Effector memory CD4-positive, alpha-beta T cell (primary cell): Measurements from ENCODE around the gene AEN.

Source experiments
- DNase-seq, 3 donors: peaks; one replicate each; pipeline ENCODE4 v3.0.0-alpha.2; 2020
- H3K27ac ChIP-seq: 2 replicates; pipeline ENCODE4 v1.7.0; 2013; ENCODE audit warnings: mild to moderate bottlenecking, low read length, moderate library complexity; ENCODE audit not compliant: insufficient read depth, poor library complexity, severe bottlenecking
- H3K27me3 ChIP-seq: replicated peaks from 2 replicates; pipeline ENCODE4 v1.7.0; 2013; ENCODE audit warnings: mild to moderate bottlenecking, low read length; ENCODE audit not compliant: insufficient read depth, control insufficient read depth, poor library complexity, severe bottlenecking
- H3K36me3 ChIP-seq: 2 replicates; pipeline ENCODE4 v1.7.0; 2013; ENCODE audit warnings: mild to moderate bottlenecking, low read length, moderate library complexity; ENCODE audit not compliant: control insufficient read depth, insufficient read depth
- H3K4me1 ChIP-seq: 2 replicates; pipeline ENCODE4 v1.7.0; 2013; ENCODE audit warnings: low read length, mild to moderate bottlenecking; ENCODE audit not compliant: control insufficient read depth, insufficient read depth, poor library complexity, severe bottlenecking
- H3K4me3 ChIP-seq: 2 replicates; pipeline ENCODE4 v1.7.0; 2013; ENCODE audit warnings: low read length, low read depth, mild to moderate bottlenecking; ENCODE audit not compliant: insufficient read depth, poor library complexity, severe bottlenecking
- H3K9me3 ChIP-seq: 2 replicates; pipeline ENCODE4 v1.7.0; 2013; ENCODE audit warnings: mild to moderate bottlenecking, low read length, moderate library complexity; ENCODE audit not compliant: control insufficient read depth

Gene AEN

GRCh38 chr15:88612186-88612796 lies 8.8 kb upstream of the AEN start:
- Histone ChIP-seq H3K27me3 (peaks cover 10% of the 10 kb centered on the region), H3K4me3 (no peak overlapping the region), H3K4me1 (no peaks in the 10 kb centered on the region), H3K27ac (no peak overlapping the region), H3K9me3 (no peaks in the 10 kb centered on the region), H3K36me3 (no peaks in the 10 kb centered on the region)
- DNase-seq: no peak

GRCh38 chr15:88613074-88613944 lies 7.8 kb upstream of the AEN start:
- Histone ChIP-seq H3K27ac (no peak overlapping the region), H3K27me3 (peaks cover 4% of the 10 kb centered on the region), H3K9me3 (no peaks in the 10 kb centered on the region), H3K36me3 (no peaks in the 10 kb centered on the region), H3K4me1 (no peaks in the 10 kb centered on the region), H3K4me3 (no peak overlapping the region)
- no peak for DNase-seq

GRCh38 chr15:88615303-88616107 lies 5.6 kb upstream of the AEN start:
- no peak overlapping the region for H3K4me3 ChIP-seq
- H3K27me3 ChIP-seq: peaks cover 1% of the 10 kb centered on the region
- H3K36me3 ChIP-seq: no peaks in the 10 kb centered on the region
- DNase-seq: no peak
- H3K4me1 ChIP-seq: no peaks in the 10 kb centered on the region
- no peaks in the 10 kb centered on the region for H3K9me3 ChIP-seq
- no peak overlapping the region for H3K27ac ChIP-seq

GRCh38 chr15:88616240-88616639 lies 4.9 kb upstream of the AEN start:
- H3K36me3 ChIP-seq: no peaks in the 10 kb centered on the region
- H3K27ac ChIP-seq: no peak overlapping the region
- no peak for DNase-seq
- H3K9me3 ChIP-seq: no peaks in the 10 kb centered on the region
- H3K27me3 ChIP-seq: no peaks in the 10 kb centered on the region
- H3K4me3 ChIP-seq: no peak overlapping the region
- no peaks in the 10 kb centered on the region for H3K4me1 ChIP-seq

GRCh38 chr15:88617031-88617722 lies 4.0 kb upstream of the AEN start:
- Histone ChIP-seq H3K9me3 (no peaks in the 10 kb centered on the region), H3K4me3 (no peak overlapping the region), H3K36me3 (no peaks in the 10 kb centered on the region), H3K27me3 (no peaks in the 10 kb centered on the region), H3K4me1 (peaks cover 5% of the 10 kb centered on the region), H3K27ac (no peak overlapping the region)
- no peak for DNase-seq

GRCh38 chr15:88617790-88618189 lies 3.4 kb upstream of the AEN start:
- H3K4me1 ChIP-seq: peaks cover 7% of the 10 kb centered on the region
- H3K4me3 ChIP-seq: no peak overlapping the region
- no peak overlapping the region for H3K27ac ChIP-seq
- H3K9me3 ChIP-seq: no peaks in the 10 kb centered on the region
- no peaks in the 10 kb centered on the region for H3K27me3 ChIP-seq
- no peaks in the 10 kb centered on the region for H3K36me3 ChIP-seq
- DNase-seq: no peak

GRCh38 chr15:88618686-88619085 lies 2.5 kb upstream of the AEN start:
- H3K9me3 ChIP-seq: no peaks in the 10 kb centered on the region
- H3K4me3 ChIP-seq: no peak overlapping the region
- DNase-seq: no peak
- no peak overlapping the region for H3K27ac ChIP-seq
- H3K36me3 ChIP-seq: no peaks in the 10 kb centered on the region
- H3K4me1 ChIP-seq: peaks cover 16% of the 10 kb centered on the region
- no peaks in the 10 kb centered on the region for H3K27me3 ChIP-seq

GRCh38 chr15:88619796-88620195 lies 1.3 kb upstream of the AEN start:
- H3K36me3 ChIP-seq: no peaks in the 10 kb centered on the region
- H3K9me3 ChIP-seq: no peaks in the 10 kb centered on the region
- no peak for DNase-seq
- H3K4me3 ChIP-seq: no peak overlapping the region
- no peak overlapping the region for H3K27ac ChIP-seq
- no peaks in the 10 kb centered on the region for H3K27me3 ChIP-seq
- peaks cover 27% of the 10 kb centered on the region for H3K4me1 ChIP-seq

- peak overlapping the region; percentile 78 for H3K4me3 ChIP-seq
- peak; percentile 22 to 47 (median 46) for DNase-seq
- H3K36me3 ChIP-seq: no peaks in the 10 kb centered on the region
- H3K9me3 ChIP-seq: no peaks in the 10 kb centered on the region
- H3K27me3 ChIP-seq: no peaks in the 10 kb centered on the region
- H3K4me1 ChIP-seq: peaks cover 49% of the 10 kb centered on the region
- peak overlapping the region; percentile 87 for H3K27ac ChIP-seq
Measured at GRCh38 chr15:88621789-88622604, 857 bp downstream of the AEN start.
